ENCODE results near the gene PRR13. TPM values are rescaled to one million over a fixed set of nuclear protein-coding genes. Genes with fewer than 3 reads are reported as not detected.
A peak's percentile ranks its signal among the peaks of the same experiment; 100 is the strongest.
"Not testable (repeated sequence)": the region's sequence is repeated elsewhere in the genome, so short reads cannot be mapped to it uniquely, and the experiment has no call there.

Gene PRR13
- polyA plus RNA-seq, 1 donor from 2014 or later, result 689 TPM

DNA sequence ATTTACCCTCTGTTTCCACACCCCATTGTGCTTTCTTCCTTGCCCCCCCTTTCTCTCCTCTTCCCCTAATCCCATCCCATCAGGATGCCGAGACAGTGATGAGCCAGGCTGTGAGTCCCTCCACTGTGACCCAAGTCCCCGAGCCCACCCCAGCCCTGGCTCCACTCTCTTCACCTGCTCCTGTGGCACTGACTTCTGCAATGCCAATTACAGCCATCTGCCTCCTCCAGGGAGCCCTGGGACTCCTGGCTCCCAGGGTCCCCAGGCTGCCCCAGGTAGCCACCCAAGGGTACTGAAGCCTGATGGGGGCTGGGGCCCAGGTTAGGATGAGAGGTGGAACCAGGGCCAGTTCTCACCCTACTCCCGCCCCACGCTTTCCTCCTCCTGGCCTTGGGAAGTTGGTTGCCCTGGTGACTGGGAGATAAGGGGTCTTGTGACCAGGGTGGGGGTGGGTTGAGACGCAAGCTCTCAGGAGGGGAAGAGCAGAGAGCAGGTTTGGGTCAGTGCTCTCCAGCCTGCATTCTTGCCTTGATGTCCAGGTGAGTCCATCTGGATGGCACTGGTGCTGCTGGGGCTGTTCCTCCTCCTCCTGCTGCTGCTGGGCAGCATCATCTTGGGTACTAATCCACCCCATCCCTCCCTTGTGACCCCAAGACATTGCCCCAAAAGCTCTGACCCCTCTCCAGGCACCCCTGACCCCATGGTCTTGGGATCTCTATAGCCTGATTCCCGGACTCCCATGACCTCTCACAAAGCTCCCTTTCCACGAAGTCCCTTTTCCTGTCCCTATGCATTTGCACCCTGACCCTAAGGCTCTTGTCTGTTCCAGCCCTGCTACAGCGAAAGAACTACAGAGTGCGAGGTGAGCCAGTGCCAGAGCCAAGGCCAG, 16.7 kb upstream of the PRR13 start:
- Mint-ChIP-seq H3K4me1 (peaks cover 4 to 6% (median 4%) of the 10 kb centered on the region in 3 donors), H3K27me3 (no peaks in the 10 kb centered on the region), H3K27ac (no peak overlapping the region), H3K4me3 (no peak overlapping the region), H3K9me3 (no peaks in the 10 kb centered on the region), H3K36me3 (peaks cover 1% of the 10 kb centered on the region)

GRCh38 chr12:53425515-53426150, 15.9 kb upstream of the PRR13 start:
- Mint-ChIP-seq H3K27me3 (no peaks in the 10 kb centered on the region), H3K27ac (no peak overlapping the region), H3K4me3 (no peak overlapping the region), H3K36me3 (peaks cover 3% of the 10 kb centered on the region), H3K9me3 (no peaks in the 10 kb centered on the region), H3K4me1 (peaks cover 4 to 5% (median 4%) of the 10 kb centered on the region in 3 donors)

GRCh38 chr12:53427905-53428594, 13.5 kb upstream of the PRR13 start:
- peaks cover 3% of the 10 kb centered on the region for H3K36me3 Mint-ChIP-seq
- H3K4me1 Mint-ChIP-seq, result no peaks in the 10 kb centered on the region
- peak overlapping the region in 1 of 3 donors; percentile 1 for H3K27ac Mint-ChIP-seq
- H3K27me3 Mint-ChIP-seq, result no peaks in the 10 kb centered on the region
- no peaks in the 10 kb centered on the region for H3K9me3 Mint-ChIP-seq
- no peak overlapping the region for H3K4me3 Mint-ChIP-seq

DNA sequence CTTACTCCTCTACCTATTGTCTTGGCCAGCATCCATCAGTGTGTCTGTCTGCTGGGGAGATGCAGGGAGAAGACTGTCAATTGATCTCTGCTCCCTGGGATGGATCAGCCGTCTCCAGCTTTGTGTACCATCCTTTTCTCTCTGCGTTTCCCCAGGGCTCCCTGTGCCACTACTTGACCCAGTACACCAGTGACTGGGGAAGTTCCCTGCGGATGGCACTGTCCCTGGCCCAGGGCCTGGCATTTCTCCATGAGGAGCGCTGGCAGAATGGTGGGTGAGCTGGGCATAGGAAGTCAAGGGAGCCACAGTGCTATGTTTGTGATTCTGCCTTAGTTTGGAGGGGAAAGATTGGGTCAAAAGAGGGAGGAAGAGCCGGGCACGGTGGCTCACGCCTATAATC, 12.8 kb upstream of the PRR13 start:
- H3K36me3 Mint-ChIP-seq, result peaks cover 3% of the 10 kb centered on the region
- no peak overlapping the region for H3K27ac Mint-ChIP-seq
- H3K4me1 Mint-ChIP-seq, result no peaks in the 10 kb centered on the region
- no peaks in the 10 kb centered on the region for H3K27me3 Mint-ChIP-seq
- no peaks in the 10 kb centered on the region for H3K9me3 Mint-ChIP-seq
- H3K4me3 Mint-ChIP-seq, result no peak overlapping the region

GRCh38 chr12:53430116-53430515, 11.4 kb upstream of the PRR13 start:
- H3K4me3 Mint-ChIP-seq, result no peak overlapping the region
- H3K27me3 Mint-ChIP-seq, result no peaks in the 10 kb centered on the region
- peaks cover 3% of the 10 kb centered on the region for H3K36me3 Mint-ChIP-seq
- no peak overlapping the region for H3K27ac Mint-ChIP-seq
- no peaks in the 10 kb centered on the region for H3K4me1 Mint-ChIP-seq
- H3K9me3 Mint-ChIP-seq, result no peaks in the 10 kb centered on the region

- Mint-ChIP-seq H3K4me1 (no peaks in the 10 kb centered on the region), H3K9me3 (no peaks in the 10 kb centered on the region), H3K36me3 (peaks cover 1% of the 10 kb centered on the region), H3K27me3 (no peaks in the 10 kb centered on the region), H3K27ac (no peak overlapping the region), H3K4me3 (no peak overlapping the region)
Measured at GRCh38 chr12:53431187-53431586, 10.3 kb upstream of the PRR13 start.

DNA sequence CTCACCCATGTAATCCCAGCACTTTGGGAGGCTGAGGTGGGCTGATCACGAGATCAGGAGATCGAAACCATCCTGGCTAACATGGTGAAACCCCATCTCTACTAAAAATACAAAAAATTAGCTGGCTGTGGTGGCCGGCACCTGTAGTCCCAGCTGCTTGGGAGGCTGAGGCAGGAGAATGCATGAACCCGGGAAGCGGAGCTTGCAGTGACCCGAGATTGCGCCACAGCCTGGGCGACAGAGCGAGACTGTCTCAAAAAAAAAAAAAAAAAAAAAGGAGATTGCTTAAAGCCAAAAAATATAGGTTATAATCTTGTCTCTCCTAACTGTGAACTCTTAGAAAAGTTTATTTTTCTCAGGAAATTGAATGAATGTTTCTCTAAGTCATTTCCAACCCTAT, 6.2 kb upstream of the PRR13 start:
- H3K27me3 Mint-ChIP-seq, H3K36me3 Mint-ChIP-seq, H3K9me3 Mint-ChIP-seq, H3K27ac Mint-ChIP-seq, H3K4me3 Mint-ChIP-seq, H3K4me1 Mint-ChIP-seq: not testable (repeated sequence)

- peaks cover 12 to 17% (median 17%) of the 10 kb centered on the region in 3 donors for H3K4me1 Mint-ChIP-seq
- not testable (repeated sequence) for H3K27ac Mint-ChIP-seq
- peak overlapping the region in 1 of 4 donors; percentile 30 for H3K4me3 Mint-ChIP-seq
Measured at GRCh38 chr12:53439582-53439981, 2.0 kb upstream of the PRR13 start.

DNA sequence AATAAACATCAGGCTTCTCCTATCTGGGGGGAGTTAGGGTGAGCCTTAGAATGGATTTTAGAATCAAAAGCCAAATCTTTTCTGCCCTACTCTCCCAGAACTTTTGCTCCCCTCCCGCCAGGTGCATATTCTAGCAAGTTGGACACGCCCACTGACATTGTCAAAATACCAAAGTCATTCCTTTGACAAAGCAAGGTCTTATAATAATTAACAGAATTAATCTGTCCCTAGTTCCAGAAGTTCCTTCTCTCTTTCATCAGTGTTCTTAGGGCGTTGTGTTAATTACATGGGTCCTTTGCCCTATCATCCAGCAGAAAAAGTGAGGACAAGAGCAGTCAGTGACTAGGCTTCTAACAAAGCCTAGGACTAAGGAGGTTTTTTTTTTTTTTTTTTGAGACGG, 2.4 kb downstream of the PRR13 start:
- Mint-ChIP-seq H3K27me3 (no peaks in the 10 kb centered on the region), H3K4me3 (peak overlapping the region; percentile 12 to 90 (median 65)), H3K36me3 (peaks cover 3% of the 10 kb centered on the region), H3K27ac (peak overlapping the region in 2 of 3 donors; percentile 53 to 61), H3K9me3 (no peaks in the 10 kb centered on the region), H3K4me1 (peaks cover 19 to 28% (median 28%) of the 10 kb centered on the region in 3 donors)

More at GRCh38 chr12:53439582-53439981, 2.0 kb upstream of the PRR13 start:
- not testable (repeated sequence) for H3K36me3 Mint-ChIP-seq, H3K27me3 Mint-ChIP-seq, H3K9me3 Mint-ChIP-seq

GRCh38 chr12:53444593-53445325, 3.2 kb downstream of the PRR13 start:
- H3K36me3 Mint-ChIP-seq, H3K27me3 Mint-ChIP-seq, H3K9me3 Mint-ChIP-seq: not testable (repeated sequence)
- Mint-ChIP-seq H3K27ac (peak overlapping the region in 1 of 3 donors; percentile 61), H3K4me1 (peaks cover 19 to 28% (median 27%) of the 10 kb centered on the region in 3 donors), H3K4me3 (peak overlapping the region in 3 of 4 donors; percentile 51 to 90 (median 84))

- H3K27me3 Mint-ChIP-seq, result no peaks in the 10 kb centered on the region
- H3K36me3 Mint-ChIP-seq, result peaks cover 9% of the 10 kb centered on the region
- peaks cover 23 to 34% (median 29%) of the 10 kb centered on the region in 3 donors for H3K4me1 Mint-ChIP-seq
- H3K9me3 Mint-ChIP-seq, result no peaks in the 10 kb centered on the region
- no peak overlapping the region for H3K4me3 Mint-ChIP-seq
- no peak overlapping the region for H3K27ac Mint-ChIP-seq
Measured at GRCh38 chr12:53450936-53451335, 9.4 kb downstream of the PRR13 start.

DNA sequence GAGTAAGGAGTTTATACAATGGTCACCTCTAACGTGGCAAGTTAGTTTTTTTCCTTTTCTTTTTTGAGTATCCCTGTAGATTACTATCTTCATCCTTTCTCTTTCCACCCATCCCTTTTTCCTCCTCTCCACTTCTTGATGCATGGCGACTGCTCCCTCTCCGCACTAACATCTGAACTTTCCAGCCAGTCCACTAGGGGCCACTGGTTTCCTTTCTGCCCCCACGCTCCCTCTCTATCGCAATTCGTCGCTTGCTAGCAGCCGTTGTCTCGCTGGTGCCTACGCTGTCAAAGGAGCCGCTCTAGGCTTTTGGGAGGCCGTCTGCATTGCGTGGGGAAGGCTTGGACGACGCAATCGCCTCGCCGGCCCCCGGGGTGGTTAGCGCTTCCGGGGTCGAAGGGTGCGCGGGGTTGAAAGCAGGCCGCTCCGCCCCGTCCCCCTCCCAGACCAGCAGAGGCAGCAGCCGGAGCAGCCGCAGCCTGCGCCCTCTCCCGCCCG, 10.2 kb downstream of the PRR13 start, which contains the start of gene PCBP2:
Gene PCBP2, plus strand, starts transcription at position 442 of the 498 bp plus-strand sequence. CDS start 2,699 bp downstream, outside the sequence.
- no peaks in the 10 kb centered on the region for H3K9me3 Mint-ChIP-seq
- H3K4me3 Mint-ChIP-seq, result peak within 1 kb of the TSS; percentile 33 to 99 (median 98)
- peaks cover 9% of the 10 kb centered on the region for H3K36me3 Mint-ChIP-seq
- no peaks in the 10 kb centered on the region for H3K27me3 Mint-ChIP-seq
- peak within 1 kb of the TSS; percentile 16 to 98 (median 95) for H3K27ac Mint-ChIP-seq
- peaks cover 22 to 30% (median 22%) of the 10 kb centered on the region in 3 donors for H3K4me1 Mint-ChIP-seq

DNA sequence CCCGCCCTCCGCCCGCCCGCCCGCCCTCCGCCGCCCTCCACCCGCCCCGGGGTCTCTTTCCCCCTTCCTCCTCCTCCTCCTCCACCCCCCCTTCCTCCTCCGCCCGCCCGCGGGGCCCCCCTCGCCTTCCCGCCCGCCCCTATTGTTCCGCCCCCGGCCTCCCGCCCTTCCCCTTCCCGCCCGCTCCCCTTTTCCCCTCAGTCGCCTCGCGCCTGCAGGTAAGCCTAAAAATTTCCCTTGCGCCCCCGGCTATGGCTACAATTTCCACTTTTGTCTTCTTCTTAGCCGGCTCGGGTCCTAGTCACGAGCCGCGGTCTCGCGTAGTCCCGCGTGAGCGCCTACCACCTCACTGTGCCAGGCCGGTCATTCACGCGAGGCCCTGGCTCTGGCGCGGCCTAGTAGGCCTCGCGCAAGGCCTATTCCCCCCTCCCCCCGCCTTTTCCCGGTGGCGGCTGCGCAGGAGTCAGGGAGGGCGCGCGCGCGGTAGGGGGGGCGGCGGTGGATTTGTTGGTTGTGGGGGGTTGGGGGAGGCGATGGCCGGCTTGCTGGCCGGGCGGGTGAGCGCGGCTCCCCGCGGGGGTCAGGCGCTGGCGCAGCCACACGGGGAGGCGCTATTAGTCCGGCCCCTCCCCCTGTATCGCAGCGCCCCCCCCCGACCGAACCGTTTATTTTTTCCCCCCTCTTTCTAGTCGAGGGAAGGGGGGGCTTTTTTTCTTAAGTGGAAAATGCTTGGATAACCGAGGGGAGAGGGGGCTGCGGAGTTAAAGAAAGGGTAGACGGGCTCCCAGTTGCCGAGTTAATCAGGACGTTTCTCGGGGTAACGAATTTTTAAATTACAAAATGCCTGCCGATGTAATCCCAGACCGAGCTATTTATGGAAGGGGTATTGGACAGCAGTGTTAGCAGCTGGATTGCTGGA, 10.9 kb downstream of the PRR13 start:
- H3K9me3 Mint-ChIP-seq, result no peaks in the 10 kb centered on the region
- H3K27ac Mint-ChIP-seq, result peak overlapping the region; percentile 16 to 98 (median 95)
- peaks cover 22 to 30% (median 22%) of the 10 kb centered on the region in 3 donors for H3K4me1 Mint-ChIP-seq
- H3K4me3 Mint-ChIP-seq, result peak overlapping the region; percentile 33 to 99 (median 98)
- no peaks in the 10 kb centered on the region for H3K27me3 Mint-ChIP-seq
- H3K36me3 Mint-ChIP-seq, result peaks cover 9% of the 10 kb centered on the region
